H9 (cell line): Measurements from ENCODE around the gene SIPA1L3. TPM values are rescaled to one million over a fixed set of nuclear protein-coding genes. Genes with fewer than 3 reads are reported as not detected.

Experiments used
- DNase-seq: peaks from one replicate; pipeline ENCODE4 v3.0.0-alpha.2; 2017
- H2AFZ ChIP-seq: one replicate; pipeline ENCODE4 v1.6.1; 2013; ENCODE audit warnings: mild to moderate bottlenecking, low read length, control low read depth, moderate library complexity
- H2AK5ac ChIP-seq: 2 replicates; pipeline ENCODE4 v1.6.1; 2013; ENCODE audit warnings: low read length, control low read depth, mixed read lengths; ENCODE audit not compliant: insufficient read length
- H2BK120ac ChIP-seq: one replicate; pipeline ENCODE4 v1.6.1; 2013; ENCODE audit warnings: low read depth, mild to moderate bottlenecking, low read length, control low read depth, inconsistent platforms; ENCODE audit not compliant: poor library complexity, severe bottlenecking
- H2BK12ac ChIP-seq: 2 replicates; pipeline ENCODE4 v1.6.1; 2013; ENCODE audit warnings: low read length, control low read depth, mixed read lengths, low read depth; ENCODE audit not compliant: insufficient read length
- H2BK15ac ChIP-seq: 2 replicates; pipeline ENCODE4 v1.6.1; 2013; ENCODE audit warnings: low read depth, low read length, control low read depth
- H2BK20ac ChIP-seq: one replicate; pipeline ENCODE4 v1.6.1; 2013; ENCODE audit warnings: low read depth, mild to moderate bottlenecking, low read length, control low read depth, inconsistent platforms; ENCODE audit not compliant: poor library complexity, severe bottlenecking
- H2BK5ac ChIP-seq: 2 replicates; pipeline ENCODE4 v1.6.1; 2013; ENCODE audit warnings: low read length, control low read depth, mixed read lengths; ENCODE audit not compliant: insufficient read length
- H3K14ac ChIP-seq: 2 replicates; pipeline ENCODE4 v1.6.1; 2013; ENCODE audit warnings: low read length, control low read depth; ENCODE audit not compliant: insufficient read depth
- H3K18ac ChIP-seq: 2 replicates; pipeline ENCODE4 v1.6.1; 2013; ENCODE audit warnings: low read depth, mild to moderate bottlenecking, mixed read lengths, low read length, control low read depth; ENCODE audit not compliant: insufficient read length
- H3K23ac ChIP-seq: 2 replicates; pipeline ENCODE4 v1.6.1; 2013; ENCODE audit warnings: low read length, control low read depth, mixed read lengths, low read depth; ENCODE audit not compliant: insufficient read length
- H3K23me2 ChIP-seq: 2 replicates; pipeline ENCODE4 v1.6.1; 2013; ENCODE audit warnings: low read depth, mild to moderate bottlenecking, mixed read lengths, low read length, control low read depth; ENCODE audit not compliant: insufficient read length, poor library complexity, severe bottlenecking
- H3K27ac ChIP-seq: 2 replicates; pipeline ENCODE4 v1.5.1; 2013; ENCODE audit warnings: low read length, control low read depth, mixed read lengths, low read depth; ENCODE audit not compliant: insufficient read length
- H3K27me3 ChIP-seq: 2 replicates; pipeline ENCODE4 v1.6.1; 2013; ENCODE audit warnings: low read length, control low read depth, inconsistent platforms; ENCODE audit not compliant: insufficient read depth
- H3K4ac ChIP-seq: 2 replicates; pipeline ENCODE4 v1.6.1; 2013; ENCODE audit warnings: low read depth, mild to moderate bottlenecking, control low read depth, inconsistent platforms, low read length, moderate library complexity
- H3K4me1 ChIP-seq: 2 replicates; pipeline ENCODE4 v1.6.1; 2013; ENCODE audit warnings: low read length, control low read depth, inconsistent platforms; ENCODE audit not compliant: insufficient read depth
- H3K4me2 ChIP-seq: 2 replicates; pipeline ENCODE4 v1.6.1; 2013; ENCODE audit warnings: low read length, control low read depth, mixed read lengths; ENCODE audit not compliant: insufficient read length, insufficient read depth
- H3K56ac ChIP-seq: 2 replicates; pipeline ENCODE4 v1.6.1; 2013; ENCODE audit warnings: low read depth, mild to moderate bottlenecking, mixed read lengths, low read length, control low read depth; ENCODE audit not compliant: insufficient read length
- H3K79me1 ChIP-seq: 2 replicates; pipeline ENCODE4 v1.6.1; 2013; ENCODE audit warnings: low read depth, mild to moderate bottlenecking, moderate library complexity, low read length, control low read depth, inconsistent platforms; ENCODE audit not compliant: insufficient read depth, poor library complexity, severe bottlenecking
- H3K79me2 ChIP-seq: 2 replicates; pipeline ENCODE4 v1.6.1; 2013; ENCODE audit warnings: low read length, control low read depth, inconsistent platforms; ENCODE audit not compliant: insufficient read depth
- H3K9ac ChIP-seq: 2 replicates; pipeline ENCODE4 v1.6.1; 2013; ENCODE audit warnings: low read length, control low read depth, mixed read lengths; ENCODE audit not compliant: insufficient read length; ENCODE audit errors: extremely low read depth
- H3K9me3 ChIP-seq: one replicate; pipeline ENCODE4 v1.6.1; 2013; ENCODE audit warnings: low read depth, low read length, inconsistent platforms; ENCODE audit not compliant: control insufficient read depth
- H3T11ph ChIP-seq: one replicate; pipeline ENCODE4 v1.6.1; 2013; ENCODE audit warnings: mild to moderate bottlenecking, low read length, control low read depth, inconsistent platforms
- H4K20me1 ChIP-seq: one replicate; pipeline ENCODE4 v1.6.1; 2013; ENCODE audit not compliant: control insufficient read depth, insufficient read length, insufficient read depth
- H4K5ac ChIP-seq: 2 replicates; pipeline ENCODE4 v1.6.1; 2013; ENCODE audit warnings: low read depth, mild to moderate bottlenecking, mixed read lengths, low read length, control low read depth; ENCODE audit not compliant: insufficient read length
- H4K8ac ChIP-seq: replicated peaks from 2 replicates; pipeline ENCODE4 v1.6.1; 2013; ENCODE audit warnings: low read length, control low read depth, mixed read lengths, low read depth; ENCODE audit not compliant: insufficient read length
- H4K91ac ChIP-seq: 2 replicates; pipeline ENCODE4 v1.6.1; 2013; ENCODE audit warnings: low read depth, mild to moderate bottlenecking, moderate library complexity, mixed read lengths, low read length, control low read depth; ENCODE audit not compliant: insufficient read length
- H3K27ac Mint-ChIP-seq, 3 experiments: 2 replicates in 2 of 3; 3 replicates in 1 of 3; pipeline ENCODE4 v1.8.0; 2020 to 2021; ENCODE audit warnings: mixed read lengths in 3 of 3, mild to moderate bottlenecking in 1 of 3, moderate library complexity in 1 of 3
- H3K27me3 Mint-ChIP-seq: 2 replicates; pipeline ENCODE4 v1.8.0; 2021; ENCODE audit warnings: low read depth, mild to moderate bottlenecking, moderate library complexity, mixed read lengths
- H3K36me3 Mint-ChIP-seq, 3 experiments: 2 replicates in 2 of 3; 3 replicates in 1 of 3; pipeline ENCODE4 v1.8.0; 2020 to 2021; ENCODE audit warnings: low read depth in 3 of 3, mixed read lengths in 3 of 3; ENCODE audit not compliant: insufficient read depth in 1 of 3
- H3K4me1 Mint-ChIP-seq, 2 experiments: 2 replicates each; pipeline ENCODE4 v1.8.0; 2020; ENCODE audit warnings: mixed read lengths in 2 of 2
- H3K4me3 Mint-ChIP-seq, 2 experiments: 2 replicates in 1 of 2; 3 replicates in 1 of 2; pipeline ENCODE4 v1.8.0; 2020 to 2021; ENCODE audit warnings: mild to moderate bottlenecking in 2 of 2, mixed read lengths in 2 of 2, moderate library complexity in 1 of 2
- H3K9me3 Mint-ChIP-seq, 2 experiments: 2 replicates in 1 of 2; 3 replicates in 1 of 2; pipeline ENCODE4 v1.8.0; 2020; ENCODE audit warnings: mild to moderate bottlenecking in 2 of 2, mixed read lengths in 2 of 2, moderate library complexity in 1 of 2
- WGBS: extraction: QIAGEN DNeasy Blood & Tissue Kit; methylation state at CpG from one replicate; pipeline ENCODE4 v1.1.7; 2013; ENCODE audit warnings: missing lambda C conversion rate, low lambda C conversion rate, mixed read lengths; ENCODE audit not compliant: insufficient read length; ENCODE audit errors: extremely low coverage; 5-methylcytosine and 5-hydroxymethylcytosine counted together
- total RNA-seq: library from RNA; stranded (reverse); gene quantifications from 2 replicates; pipeline ENCODE4 v1.2.1, GENCODE V29; 2021
- TF ChIP-seq, protein P1 (sequence below): fragments of 200-600 bp; sonication (generic); conservative IDR thresholded peaks from 3 replicates; pipeline ENCODE4 v1.8.0; 2021; ENCODE audit warnings: antibody characterized with exemption, mild to moderate bottlenecking

Gene SIPA1L3
- total RNA-seq, 1 experiment from 2014 or later, result 40.1 TPM

DNA sequence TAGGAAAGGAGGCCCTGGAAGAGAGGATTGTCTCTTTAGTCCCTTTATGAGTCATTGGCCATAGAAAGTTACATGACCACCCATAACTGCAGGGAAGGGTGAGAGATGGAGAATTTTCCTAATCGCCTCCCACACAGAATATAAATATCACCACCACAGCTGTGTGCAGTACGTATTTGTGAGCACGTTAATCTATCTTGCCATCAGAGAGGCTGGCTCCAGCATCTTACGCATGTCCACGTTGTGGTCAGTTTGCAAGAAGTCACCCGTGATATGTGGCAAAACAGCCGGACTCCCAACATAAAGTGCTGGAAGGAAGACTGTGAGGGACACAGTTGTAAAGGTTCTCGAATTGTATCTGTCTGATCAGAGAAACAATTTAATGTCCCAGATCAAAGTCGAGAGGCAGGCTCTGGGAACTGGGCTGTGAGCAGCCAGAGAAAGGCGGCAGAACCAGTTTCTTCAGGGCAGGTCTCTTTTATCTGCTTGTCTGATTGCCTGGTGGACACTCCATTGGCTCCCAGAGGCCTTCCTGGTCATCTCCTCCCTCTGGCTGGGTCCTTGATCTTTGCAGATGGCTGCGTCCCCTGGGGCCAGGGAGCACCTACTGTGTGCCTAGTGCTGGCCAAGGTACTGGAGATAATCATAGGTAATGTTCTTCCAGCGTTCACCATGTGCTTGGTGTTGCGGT is 74.9 kb downstream of the SIPA1L3 start:
- Histone ChIP-seq H4K20me1 (no peaks in the 10 kb centered on the region), H3K4me1 (no peaks in the 10 kb centered on the region), H2BK12ac (no peak overlapping the region), H3K56ac (no peak overlapping the region), H3K23ac (no peak overlapping the region), H2BK120ac (no peak overlapping the region), H3K27me3 (no peaks in the 10 kb centered on the region), H3K18ac (no peak overlapping the region), H2BK5ac (no peak overlapping the region), H3K14ac (no peak overlapping the region), H3K4me2 (no peak overlapping the region), H2BK20ac (no peak overlapping the region), H3K23me2 (no peaks in the 10 kb centered on the region), H4K5ac (no peak overlapping the region), H4K8ac (no peak overlapping the region), H2AFZ (no peak overlapping the region), H3T11ph (no peak overlapping the region), H2AK5ac (no peak overlapping the region), H3K79me1 (no peaks in the 10 kb centered on the region), H2BK15ac (no peak overlapping the region), H3K79me2 (no peaks in the 10 kb centered on the region; the same call in 1 of the 2 replicates), H3K9me3 (no peaks in the 10 kb centered on the region), H4K91ac (no peak overlapping the region), H3K4ac (no peak overlapping the region), H3K27ac (no peak overlapping the region), H3K9ac (no peak overlapping the region)
- DNase-seq, result no peak
- Mint-ChIP-seq H3K27me3 (no peaks in the 10 kb centered on the region), H3K27ac (peak overlapping the region in 1 of 3 experiments; percentile 82; a peak in 2 of 7 replicates), H3K4me1 (peaks cover 37 to 43% of the 10 kb centered on the region in 2 experiments), H3K4me3 (no peak overlapping the region), H3K9me3 (no peaks in the 10 kb centered on the region), H3K36me3 (no peaks in the 10 kb centered on the region)
- TF ChIP-seq, protein P1, sequence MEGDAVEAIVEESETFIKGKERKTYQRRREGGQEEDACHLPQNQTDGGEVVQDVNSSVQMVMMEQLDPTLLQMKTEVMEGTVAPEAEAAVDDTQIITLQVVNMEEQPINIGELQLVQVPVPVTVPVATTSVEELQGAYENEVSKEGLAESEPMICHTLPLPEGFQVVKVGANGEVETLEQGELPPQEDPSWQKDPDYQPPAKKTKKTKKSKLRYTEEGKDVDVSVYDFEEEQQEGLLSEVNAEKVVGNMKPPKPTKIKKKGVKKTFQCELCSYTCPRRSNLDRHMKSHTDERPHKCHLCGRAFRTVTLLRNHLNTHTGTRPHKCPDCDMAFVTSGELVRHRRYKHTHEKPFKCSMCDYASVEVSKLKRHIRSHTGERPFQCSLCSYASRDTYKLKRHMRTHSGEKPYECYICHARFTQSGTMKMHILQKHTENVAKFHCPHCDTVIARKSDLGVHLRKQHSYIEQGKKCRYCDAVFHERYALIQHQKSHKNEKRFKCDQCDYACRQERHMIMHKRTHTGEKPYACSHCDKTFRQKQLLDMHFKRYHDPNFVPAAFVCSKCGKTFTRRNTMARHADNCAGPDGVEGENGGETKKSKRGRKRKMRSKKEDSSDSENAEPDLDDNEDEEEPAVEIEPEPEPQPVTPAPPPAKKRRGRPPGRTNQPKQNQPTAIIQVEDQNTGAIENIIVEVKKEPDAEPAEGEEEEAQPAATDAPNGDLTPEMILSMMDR, result no peak
- WGBS, result no CpG with 5 or more reads among the region's 13 CpGs
